PFSK-1 (cell line): ENCODE data around the gene NIPBL.

Experiments used
- FOXP2 ChIP-seq: optimal IDR thresholded peaks from 2 replicates; pipeline ENCODE3; 2011; ENCODE audit warnings: borderline replicate concordance, control low read depth, inconsistent platforms; ENCODE audit not compliant: insufficient read depth; ENCODE audit errors: extremely low read length, extremely low read depth
- POLR2AphosphoS5 ChIP-seq: IDR thresholded peaks from 2 replicates; pipeline ENCODE4 v1.6.1; 2012; ENCODE audit warnings: low read depth, mild to moderate bottlenecking, control low read depth, low read length, moderate library complexity
- SIN3A ChIP-seq: IDR thresholded peaks from 2 replicates; pipeline ENCODE4 v1.6.1; 2012; ENCODE audit warnings: mild to moderate bottlenecking, low read length, moderate library complexity, borderline replicate concordance; ENCODE audit not compliant: insufficient read depth
- TAF1 ChIP-seq: IDR thresholded peaks from 2 replicates; pipeline ENCODE4 v1.6.1; 2012; ENCODE audit warnings: low read length, control low read depth, borderline replicate concordance; ENCODE audit not compliant: insufficient read depth
- TF ChIP-seq, protein P1 (sequence below), 2 experiments: IDR thresholded peaks; 2 replicates each; pipeline versions ENCODE4 v1.6.1 to v1.8.0; 2011 to 2012; ENCODE audit warnings: low read depth in 2 of 2, low read length in 2 of 2, control low read depth in 1 of 2, inconsistent platforms in 1 of 2, mild to moderate bottlenecking in 1 of 2, moderate library complexity in 1 of 2; ENCODE audit not compliant: insufficient read depth in 1 of 2

DNA sequence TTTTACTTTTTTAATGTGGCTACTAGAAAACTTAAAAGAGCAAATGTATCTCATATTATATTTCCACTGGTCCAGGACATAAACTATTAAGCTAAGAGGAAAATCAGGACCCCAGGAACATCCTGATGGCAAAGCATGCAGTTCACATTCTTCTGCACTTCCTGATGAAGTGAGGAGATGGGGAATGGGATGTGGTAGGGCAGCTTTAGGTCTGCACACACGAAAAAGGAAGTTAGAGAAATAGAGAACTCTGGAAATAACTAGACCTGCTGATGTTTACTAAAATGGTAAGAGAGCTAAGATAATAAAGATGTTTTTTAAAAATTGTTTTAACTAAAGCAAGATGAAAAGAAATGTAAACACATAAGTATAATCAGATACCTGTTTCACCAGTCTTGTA, 39.7 kb upstream of the NIPBL start:
- TF ChIP-seq FOXP2 (no peak), TAF1 (no peak), POLR2AphosphoS5 (no peak), SIN3A (no peak)
- TF ChIP-seq, protein P1, sequence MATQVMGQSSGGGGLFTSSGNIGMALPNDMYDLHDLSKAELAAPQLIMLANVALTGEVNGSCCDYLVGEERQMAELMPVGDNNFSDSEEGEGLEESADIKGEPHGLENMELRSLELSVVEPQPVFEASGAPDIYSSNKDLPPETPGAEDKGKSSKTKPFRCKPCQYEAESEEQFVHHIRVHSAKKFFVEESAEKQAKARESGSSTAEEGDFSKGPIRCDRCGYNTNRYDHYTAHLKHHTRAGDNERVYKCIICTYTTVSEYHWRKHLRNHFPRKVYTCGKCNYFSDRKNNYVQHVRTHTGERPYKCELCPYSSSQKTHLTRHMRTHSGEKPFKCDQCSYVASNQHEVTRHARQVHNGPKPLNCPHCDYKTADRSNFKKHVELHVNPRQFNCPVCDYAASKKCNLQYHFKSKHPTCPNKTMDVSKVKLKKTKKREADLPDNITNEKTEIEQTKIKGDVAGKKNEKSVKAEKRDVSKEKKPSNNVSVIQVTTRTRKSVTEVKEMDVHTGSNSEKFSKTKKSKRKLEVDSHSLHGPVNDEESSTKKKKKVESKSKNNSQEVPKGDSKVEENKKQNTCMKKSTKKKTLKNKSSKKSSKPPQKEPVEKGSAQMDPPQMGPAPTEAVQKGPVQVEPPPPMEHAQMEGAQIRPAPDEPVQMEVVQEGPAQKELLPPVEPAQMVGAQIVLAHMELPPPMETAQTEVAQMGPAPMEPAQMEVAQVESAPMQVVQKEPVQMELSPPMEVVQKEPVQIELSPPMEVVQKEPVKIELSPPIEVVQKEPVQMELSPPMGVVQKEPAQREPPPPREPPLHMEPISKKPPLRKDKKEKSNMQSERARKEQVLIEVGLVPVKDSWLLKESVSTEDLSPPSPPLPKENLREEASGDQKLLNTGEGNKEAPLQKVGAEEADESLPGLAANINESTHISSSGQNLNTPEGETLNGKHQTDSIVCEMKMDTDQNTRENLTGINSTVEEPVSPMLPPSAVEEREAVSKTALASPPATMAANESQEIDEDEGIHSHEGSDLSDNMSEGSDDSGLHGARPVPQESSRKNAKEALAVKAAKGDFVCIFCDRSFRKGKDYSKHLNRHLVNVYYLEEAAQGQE (IDR thresholded peaks at IDR 0.05; ENCODE audit: insufficient read depth in 1 of 2, low read depth in 2 of 2, low read length in 2 of 2), result no peak
